SU-DHL-6 (cell line): ENCODE data around the gene NAPSA.

Experiments
- H2AFZ ChIP-seq: fragments of 200-600 bp; sonication (generic); 2 replicates; pipeline ENCODE4 v1.6.1; 2014; ENCODE audit warnings: low read depth, mild to moderate bottlenecking, moderate library complexity, mixed read lengths, antibody characterized with exemption, low read length; ENCODE audit not compliant: severe bottlenecking
- H3F3A ChIP-seq: fragments of 200-600 bp; shearing (Covaris generic); 2 replicates; pipeline ENCODE4 v1.6.0; 2016; ENCODE audit warnings: antibody characterized with exemption, mild to moderate bottlenecking; ENCODE audit not compliant: insufficient read depth
- H3K27ac ChIP-seq: fragments of 200-600 bp; sonication (generic); 2 replicates; pipeline ENCODE4 v1.5.1; 2016; ENCODE audit warnings: low read depth, mild to moderate bottlenecking, low read length, moderate library complexity, mixed read lengths
- H3K27me3 ChIP-seq: fragments of 200-600 bp; sonication (generic), shearing (Covaris generic); 2 replicates; pipeline ENCODE4 v1.6.0; 2014; ENCODE audit warnings: mild to moderate bottlenecking, low read length
- H3K36me3 ChIP-seq: fragments of 200-600 bp; sonication (generic); 2 replicates; pipeline ENCODE4 v1.6.1; 2014; ENCODE audit warnings: mild to moderate bottlenecking, low read length, mixed read lengths
- H3K4me2 ChIP-seq: fragments of 300-600, 200-600 bp; shearing (Covaris generic), sonication (generic); 2 replicates; pipeline ENCODE4 v1.6.0; 2014; ENCODE audit warnings: low read length, low read depth, mild to moderate bottlenecking; ENCODE audit not compliant: poor library complexity, severe bottlenecking
- H3K4me3 ChIP-seq: fragments of 200-600 bp; sonication (generic); 2 replicates; pipeline ENCODE4 v1.5.1; 2014; ENCODE audit warnings: antibody characterized with exemption, low read length, mild to moderate bottlenecking, mixed read lengths; ENCODE audit not compliant: insufficient read depth, poor library complexity, severe bottlenecking
- H3K79me2 ChIP-seq: fragments of 200-600 bp; sonication (generic); 2 replicates; pipeline ENCODE4 v1.6.1; 2014; ENCODE audit warnings: mild to moderate bottlenecking, low read length, moderate library complexity; ENCODE audit not compliant: insufficient read depth
- H3K9ac ChIP-seq: fragments of 200-600 bp; sonication (generic); 2 replicates; pipeline ENCODE4 v1.7.0; 2014; ENCODE audit warnings: mild to moderate bottlenecking, low read length
- H3K9me2 ChIP-seq: fragments of 200-600 bp; sonication (generic); replicated peaks from 2 replicates; pipeline ENCODE4 v1.6.1; 2014; ENCODE audit warnings: low read length; ENCODE audit not compliant: insufficient read depth
- H3K9me3 ChIP-seq: fragments of 200-600 bp; sonication (generic); 2 replicates; pipeline ENCODE4 v1.6.1; 2014; ENCODE audit warnings: low read length, mixed read lengths; ENCODE audit not compliant: insufficient read depth
- H4K20me1 ChIP-seq: fragments of 200-600 bp; sonication (generic); 2 replicates; pipeline ENCODE4 v1.6.1; 2014; ENCODE audit warnings: low read depth, mild to moderate bottlenecking, antibody characterized with exemption, low read length, moderate library complexity, mixed read lengths
- EZH2phosphoT487 ChIP-seq: fragments of 200-600 bp; sonication (generic), shearing (Covaris generic); conservative IDR thresholded peaks from 2 replicates; pipeline ENCODE4 v1.6.1; 2018; ENCODE audit warnings: mild to moderate bottlenecking, antibody characterized with exemption, low read length, moderate library complexity, mixed read lengths
- TF ChIP-seq, protein P1 (sequence below): fragments of 200-600 bp; sonication (generic); IDR thresholded peaks from one replicate; pipeline ENCODE4 v1.5.1; 2017; ENCODE audit warnings: antibody characterized with exemption, mild to moderate bottlenecking, low read length, moderate library complexity; ENCODE audit not compliant: insufficient read depth, poor library complexity, severe bottlenecking

NAPSA gene

DNA sequence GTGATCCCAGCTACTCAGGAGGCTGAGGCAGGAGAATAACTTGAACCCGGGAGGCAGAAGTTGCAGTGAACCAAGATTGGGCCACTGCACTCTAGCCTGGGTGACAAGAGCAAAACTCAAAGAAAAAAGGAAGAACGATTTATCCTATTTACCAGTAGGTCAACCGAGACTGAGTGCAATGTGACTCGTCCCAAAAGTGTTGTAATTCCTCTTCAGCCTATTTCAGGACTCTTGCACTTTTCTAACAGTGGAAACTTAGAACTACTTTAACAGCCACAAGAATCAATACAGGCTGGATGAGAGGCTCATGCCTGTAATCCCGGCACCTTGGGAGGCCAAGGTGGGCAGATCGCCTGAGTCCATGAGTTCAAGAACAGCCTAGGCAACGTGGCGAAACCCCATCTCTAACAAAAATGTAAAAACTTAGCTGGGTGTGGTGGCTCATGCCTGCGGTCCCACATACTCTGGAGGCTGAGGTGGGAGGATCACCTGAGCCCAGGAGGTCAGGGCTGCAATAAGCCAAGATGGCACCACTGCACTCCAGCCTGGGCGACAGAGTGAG, 6.6 kb upstream of the NAPSA start:
- Histone ChIP-seq H3K79me2 (no peaks in the 10 kb centered on the region), H3K27me3 (no peaks in the 10 kb centered on the region), H2AFZ (no peak overlapping the region), H3K9me2 (no peaks in the 10 kb centered on the region), H3K9ac (no peak overlapping the region), H3K36me3 (no peaks in the 10 kb centered on the region), H3K9me3 (no peaks in the 10 kb centered on the region), H3F3A (peaks cover 21% of the 10 kb centered on the region), H4K20me1 (no peaks in the 10 kb centered on the region), H3K4me3 (no peak overlapping the region), H3K4me2 (no peak overlapping the region), H3K27ac (no peak overlapping the region)
- no peak for TF ChIP-seq EZH2phosphoT487
- TF ChIP-seq, protein P1, sequence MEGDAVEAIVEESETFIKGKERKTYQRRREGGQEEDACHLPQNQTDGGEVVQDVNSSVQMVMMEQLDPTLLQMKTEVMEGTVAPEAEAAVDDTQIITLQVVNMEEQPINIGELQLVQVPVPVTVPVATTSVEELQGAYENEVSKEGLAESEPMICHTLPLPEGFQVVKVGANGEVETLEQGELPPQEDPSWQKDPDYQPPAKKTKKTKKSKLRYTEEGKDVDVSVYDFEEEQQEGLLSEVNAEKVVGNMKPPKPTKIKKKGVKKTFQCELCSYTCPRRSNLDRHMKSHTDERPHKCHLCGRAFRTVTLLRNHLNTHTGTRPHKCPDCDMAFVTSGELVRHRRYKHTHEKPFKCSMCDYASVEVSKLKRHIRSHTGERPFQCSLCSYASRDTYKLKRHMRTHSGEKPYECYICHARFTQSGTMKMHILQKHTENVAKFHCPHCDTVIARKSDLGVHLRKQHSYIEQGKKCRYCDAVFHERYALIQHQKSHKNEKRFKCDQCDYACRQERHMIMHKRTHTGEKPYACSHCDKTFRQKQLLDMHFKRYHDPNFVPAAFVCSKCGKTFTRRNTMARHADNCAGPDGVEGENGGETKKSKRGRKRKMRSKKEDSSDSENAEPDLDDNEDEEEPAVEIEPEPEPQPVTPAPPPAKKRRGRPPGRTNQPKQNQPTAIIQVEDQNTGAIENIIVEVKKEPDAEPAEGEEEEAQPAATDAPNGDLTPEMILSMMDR, result no peak

DNA sequence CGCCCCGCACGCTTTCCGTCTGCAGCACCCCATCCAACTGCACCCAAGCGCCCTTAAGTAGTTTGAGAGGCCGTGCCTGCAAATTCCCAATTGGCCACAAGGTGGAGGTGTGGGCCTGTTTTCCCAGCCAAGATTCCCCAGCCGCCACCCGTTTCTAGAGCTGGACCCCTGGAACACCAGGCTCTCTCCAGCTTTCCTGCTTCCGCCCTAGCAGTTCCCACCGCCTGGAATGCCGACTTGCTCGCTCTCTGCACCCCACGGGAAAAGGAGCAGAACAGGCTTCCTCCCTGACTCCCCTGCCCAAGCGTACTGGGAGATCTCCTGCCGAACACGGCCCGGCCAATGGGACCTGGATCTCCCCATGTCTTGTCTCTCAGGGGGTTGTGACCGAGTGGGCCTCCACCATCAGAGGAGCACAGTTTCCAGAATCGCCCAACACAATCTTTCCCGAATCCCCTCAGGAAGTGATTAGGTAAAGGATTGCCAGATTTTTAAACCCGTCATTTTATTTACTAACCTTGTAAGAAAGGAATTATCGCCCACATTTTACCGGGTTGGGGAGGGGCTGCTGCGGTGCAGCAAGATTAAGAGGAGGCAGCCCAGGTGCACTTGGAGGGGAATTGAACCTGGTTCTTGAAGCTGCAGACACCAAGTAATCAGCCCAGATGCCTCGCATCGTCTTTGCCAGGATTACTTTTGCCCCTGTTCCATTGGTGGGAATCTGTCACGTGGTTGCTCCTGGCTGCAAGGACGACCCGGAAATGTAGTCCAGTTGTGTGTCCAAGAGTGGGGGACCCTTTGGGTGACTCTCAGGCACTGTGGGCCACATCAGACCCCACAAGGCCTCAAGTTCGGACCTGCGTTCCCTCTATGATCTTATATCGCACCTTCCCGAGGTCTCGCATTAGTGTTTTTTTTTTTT, 3.5 kb upstream of the NAPSA start:
- Histone ChIP-seq H3K4me3 (peak overlapping the region; percentile 76), H3F3A (peaks cover 23% of the 10 kb centered on the region), H2AFZ (peak overlapping the region; percentile 61), H3K4me2 (peak overlapping the region; percentile 91), H3K9me3 (no peaks in the 10 kb centered on the region), H3K27ac (peak overlapping the region; percentile 60), H3K27me3 (no peaks in the 10 kb centered on the region), H3K36me3 (no peaks in the 10 kb centered on the region), H3K9ac (peak overlapping the region; percentile 69), H3K9me2 (no peaks in the 10 kb centered on the region), H3K79me2 (no peaks in the 10 kb centered on the region), H4K20me1 (no peaks in the 10 kb centered on the region)
- TF ChIP-seq, protein P1, result peak; percentile 73
- TF ChIP-seq EZH2phosphoT487, result no peak

DNA sequence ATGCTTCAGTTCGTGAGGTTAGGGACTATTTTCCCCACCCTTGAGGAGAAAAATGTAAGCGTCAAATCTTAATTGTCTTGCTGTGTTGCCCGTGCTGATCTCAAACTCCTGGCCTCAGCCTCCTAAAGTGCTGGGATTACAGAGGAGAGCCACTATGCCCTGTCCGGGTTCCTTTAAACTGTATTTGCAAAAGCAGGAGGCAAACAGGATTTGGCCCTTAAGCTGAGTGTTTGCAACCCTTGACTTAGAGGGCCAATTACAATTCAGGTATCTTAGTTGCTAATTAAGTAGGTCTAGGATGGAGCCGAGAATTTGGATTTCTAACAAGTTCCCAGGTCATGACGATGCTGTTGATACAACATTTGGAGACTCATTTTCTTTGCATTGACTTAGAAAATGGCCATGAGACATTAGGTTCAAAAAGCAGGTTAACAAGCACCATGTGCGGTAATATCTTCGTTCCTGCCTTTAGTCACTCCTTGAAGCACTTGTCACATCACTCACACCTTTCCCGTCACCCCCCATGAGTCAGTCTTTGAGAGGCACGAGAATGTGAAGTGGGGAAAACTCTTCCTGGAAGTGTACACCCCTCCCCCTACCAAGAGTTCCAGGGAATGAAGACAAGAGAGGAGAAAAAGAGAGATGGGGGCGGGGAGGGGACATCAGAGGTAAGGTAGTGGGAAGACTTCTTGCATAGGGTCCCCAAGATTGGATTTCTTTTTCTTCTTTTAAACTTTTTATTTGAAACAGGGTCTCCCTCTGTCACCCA, 2.6 kb downstream of the NAPSA start:
- no peak for TF ChIP-seq EZH2phosphoT487
- TF ChIP-seq, protein P1, result no peak
- no peak overlapping the region for H3K4me3 ChIP-seq
- no peak overlapping the region for H3K27ac ChIP-seq
- no peaks in the 10 kb centered on the region for H3K9me2 ChIP-seq
- H3K36me3 ChIP-seq, result no peaks in the 10 kb centered on the region
- no peaks in the 10 kb centered on the region for H4K20me1 ChIP-seq
- no peak overlapping the region for H3K9ac ChIP-seq
- peaks cover 23% of the 10 kb centered on the region for H3F3A ChIP-seq
- no peaks in the 10 kb centered on the region for H3K79me2 ChIP-seq
- no peaks in the 10 kb centered on the region for H3K9me3 ChIP-seq
- H3K27me3 ChIP-seq, result no peaks in the 10 kb centered on the region
- no peak overlapping the region for H3K4me2 ChIP-seq
- no peak overlapping the region for H2AFZ ChIP-seq
